GM04503 (cell line): ENCODE data around the gene DSC2.
"Not testable (repeated sequence)": the region's sequence is repeated elsewhere in the genome, so short reads cannot be mapped to it uniquely, and the experiment has no call there.

ENCODE experiments used
- DNase-seq: peaks from one replicate; pipeline ENCODE4 v3.0.0-alpha.2; 2012; ENCODE audit warnings: low read depth

DSC2 gene

DNA sequence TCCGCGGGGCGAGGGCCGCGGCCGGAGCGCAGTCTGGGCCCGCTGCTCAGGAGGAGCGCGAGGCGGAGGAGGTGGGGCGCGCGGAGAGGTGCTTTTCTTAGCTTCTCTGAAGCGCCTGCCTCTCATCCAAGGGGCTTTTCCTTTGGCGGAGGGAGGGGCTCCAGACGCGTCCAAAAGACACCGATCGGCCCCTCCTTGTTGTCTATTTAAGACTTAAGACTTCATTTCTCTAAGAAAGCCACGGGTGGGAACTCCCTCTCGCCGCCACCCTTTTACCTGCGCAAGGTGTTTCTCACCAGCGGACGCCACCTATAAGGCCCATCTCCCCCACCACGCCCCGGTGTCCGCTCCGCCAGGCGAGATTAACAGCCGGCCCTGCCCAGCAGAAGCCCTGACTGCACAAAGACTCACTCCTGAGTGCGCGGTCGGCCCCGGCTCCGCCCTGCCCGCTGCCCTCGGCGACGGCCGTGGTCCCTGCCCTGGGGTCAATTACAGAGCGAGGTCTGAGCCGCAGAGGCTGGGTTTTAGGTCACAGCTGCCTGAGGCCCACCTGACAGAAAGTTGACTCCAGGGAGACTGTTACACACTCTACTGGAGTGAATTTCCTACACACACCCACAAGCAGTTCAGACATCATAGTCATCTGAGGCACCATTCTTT, at the start of gene DSC2:
DSC2 (minus strand) TSS at position 397 of the 660 bp plus-strand sequence. CDS start 450 bp downstream, outside the sequence.
- DNase-seq: no peak

DNA sequence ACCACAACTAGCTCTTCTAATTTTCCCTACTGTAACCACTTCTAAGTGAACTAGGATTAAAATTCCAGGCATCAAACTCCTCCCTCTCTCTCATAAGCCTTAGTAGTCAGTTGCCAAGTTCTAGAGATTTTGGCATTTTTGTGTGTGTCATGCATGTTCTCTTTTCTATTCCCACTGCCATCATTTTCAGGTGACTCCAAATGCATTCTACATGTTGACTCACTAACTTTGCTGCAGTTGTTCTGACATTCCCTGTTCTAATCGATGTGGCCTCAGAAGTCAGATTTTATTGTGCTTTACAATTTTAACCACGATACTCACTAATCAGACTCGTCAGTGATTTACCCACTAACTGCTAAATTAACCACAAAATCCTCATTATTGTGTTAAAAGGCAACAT, 47.1 kb upstream of the DSC2 start:
- no peak for DNase-seq

DNA sequence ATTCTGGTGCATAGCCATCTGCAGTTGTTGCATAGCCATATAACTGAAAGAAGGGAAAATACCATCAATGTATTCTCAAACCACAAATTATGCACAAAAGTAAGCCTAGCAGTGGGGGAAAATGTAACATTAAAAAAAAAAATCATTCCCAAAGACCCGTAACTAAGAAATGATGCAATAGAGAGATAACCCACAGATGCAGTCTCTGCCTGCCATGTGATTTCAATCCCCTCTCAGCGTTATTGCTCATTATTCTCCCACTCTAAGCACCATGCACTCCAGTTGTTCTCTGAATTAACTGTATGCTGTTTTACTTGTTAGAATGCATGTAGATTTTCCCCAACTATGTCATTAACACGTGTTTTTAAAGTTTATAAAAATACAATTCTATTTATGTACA, 46.4 kb upstream of the DSC2 start:
- DNase-seq: no peak

DNA sequence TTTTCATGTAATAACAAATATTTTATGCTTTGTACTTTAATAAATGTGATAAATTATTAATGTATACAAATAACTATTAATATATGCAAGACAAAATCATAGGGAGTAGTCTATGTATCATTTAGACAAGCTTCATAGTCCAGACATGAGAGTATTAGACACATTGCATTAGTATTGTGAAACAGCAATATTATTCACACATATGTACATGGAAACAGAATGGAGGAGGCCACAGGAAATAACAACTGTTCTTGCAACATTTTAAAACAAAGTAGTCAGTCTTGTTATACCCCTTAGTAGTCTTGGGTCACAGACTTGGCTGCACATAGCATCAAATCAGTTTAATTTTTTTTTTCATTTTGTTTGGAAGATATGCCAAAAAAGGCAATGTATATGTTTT, 44.6 kb upstream of the DSC2 start:
- no peak for DNase-seq

DNA sequence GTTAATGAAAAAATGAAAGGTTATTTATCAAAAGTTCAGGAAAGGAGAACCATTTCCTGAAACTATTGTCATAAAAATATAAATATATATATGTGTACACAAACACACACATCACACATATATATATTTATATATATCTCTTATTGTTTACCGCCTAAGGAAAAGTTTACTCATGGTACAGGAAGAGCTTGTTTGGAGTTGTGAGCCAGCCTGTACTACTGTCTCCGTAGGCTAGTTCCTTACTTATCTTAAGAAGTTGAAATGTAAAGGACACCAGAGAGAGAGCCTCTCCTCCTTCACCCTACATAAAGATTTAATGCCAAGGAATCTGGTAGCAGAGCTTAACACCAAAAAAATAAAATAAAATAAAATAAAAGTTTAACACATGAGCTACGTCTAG, 40.8 kb upstream of the DSC2 start:
- no peak for DNase-seq

DNA sequence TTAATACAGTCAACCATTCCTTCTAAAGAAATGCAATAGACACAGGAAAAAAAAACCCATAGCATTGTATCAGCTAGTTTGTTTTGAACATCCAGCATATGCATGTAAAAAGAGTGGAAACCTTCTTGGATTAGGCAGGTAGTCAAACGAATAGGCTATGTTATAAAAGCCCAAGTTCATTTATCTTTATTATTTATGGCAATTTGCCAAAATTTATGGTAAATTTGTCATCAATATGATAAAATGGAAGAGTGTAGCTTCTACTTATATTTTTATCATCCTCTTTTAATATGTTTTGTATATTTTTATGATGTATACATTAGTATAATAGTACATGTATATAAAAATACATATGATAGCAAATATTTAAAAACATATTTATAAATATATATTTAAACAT, 36.5 kb upstream of the DSC2 start:
- no peak for DNase-seq

DNA sequence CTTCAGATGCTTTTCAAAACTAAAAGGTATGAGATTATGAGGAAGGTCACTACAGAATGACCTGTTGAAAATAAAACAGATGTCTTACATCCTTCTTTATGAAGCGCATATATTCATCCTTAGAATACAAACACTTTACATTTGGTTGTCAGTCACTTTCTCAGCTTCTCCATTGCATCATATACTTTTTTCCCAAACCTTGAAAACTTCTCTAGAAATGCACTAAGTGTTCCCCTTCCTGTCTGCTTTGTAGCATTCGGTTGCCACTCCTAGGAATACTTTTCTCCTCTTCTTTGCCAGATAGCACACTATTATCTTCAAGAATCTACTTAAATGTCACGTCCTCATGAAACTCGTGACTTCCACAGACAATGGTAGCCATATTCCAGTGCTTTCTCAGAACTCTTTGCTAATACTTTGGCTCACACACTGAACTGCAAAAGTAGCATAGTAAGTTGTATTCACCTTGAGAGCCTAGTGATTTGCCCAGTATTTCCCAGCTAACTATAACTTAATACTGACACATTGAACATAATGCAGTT, 32.8 kb upstream of the DSC2 start:
- no peak for DNase-seq

DNA sequence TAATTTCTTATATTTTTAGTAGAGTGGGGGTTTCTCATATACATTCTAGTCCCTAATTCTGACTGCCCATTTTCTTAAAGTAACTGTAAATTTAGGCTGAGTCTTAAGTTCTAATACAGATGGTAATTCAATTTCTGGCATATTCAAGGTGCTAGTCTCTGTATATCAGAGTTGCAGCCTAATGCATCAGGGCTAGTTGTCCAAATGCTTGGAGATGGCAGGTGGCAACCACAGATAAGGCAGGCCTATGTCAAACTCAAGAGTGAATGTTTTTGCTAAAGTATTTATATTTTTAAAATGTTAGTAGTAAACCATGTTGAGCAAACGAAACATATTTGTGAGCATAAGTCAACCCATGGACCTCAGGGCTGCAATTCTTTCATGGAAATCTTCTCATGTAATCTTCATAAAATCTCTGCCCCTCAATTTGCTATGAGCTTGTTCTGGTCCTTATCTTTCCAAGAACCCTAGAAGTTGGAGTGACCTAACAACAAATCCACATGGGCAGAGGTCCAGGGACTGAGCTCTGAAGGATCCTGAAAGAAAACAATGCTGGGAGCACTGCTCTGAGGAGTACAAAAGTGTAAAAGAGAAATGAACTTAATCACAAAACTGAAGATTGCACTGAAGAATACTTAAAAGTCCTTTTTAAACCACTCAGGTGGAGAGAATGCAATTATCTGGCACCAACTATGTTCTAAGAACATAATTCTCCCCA, 27.3 kb upstream of the DSC2 start:
- DNase-seq: no peak

DNA sequence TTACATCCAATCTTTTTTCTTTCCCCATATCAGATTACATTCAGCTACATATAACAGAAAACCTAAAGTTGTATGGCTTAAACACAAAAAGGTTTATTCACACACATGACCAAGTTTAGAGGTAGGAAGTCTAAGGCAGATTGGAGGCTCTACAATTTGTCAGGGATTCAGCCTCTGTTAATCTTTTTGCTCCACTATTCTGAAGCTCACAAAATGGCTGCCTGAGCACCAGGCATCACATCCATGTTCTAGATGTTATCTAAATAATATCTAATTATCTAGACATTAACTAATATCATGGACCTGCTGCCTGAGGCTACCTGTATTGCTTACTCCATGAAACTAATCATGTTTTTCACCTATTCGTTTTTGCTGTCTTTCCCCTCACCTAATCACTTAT, 23.7 kb upstream of the DSC2 start:
- no peak for DNase-seq

DNA sequence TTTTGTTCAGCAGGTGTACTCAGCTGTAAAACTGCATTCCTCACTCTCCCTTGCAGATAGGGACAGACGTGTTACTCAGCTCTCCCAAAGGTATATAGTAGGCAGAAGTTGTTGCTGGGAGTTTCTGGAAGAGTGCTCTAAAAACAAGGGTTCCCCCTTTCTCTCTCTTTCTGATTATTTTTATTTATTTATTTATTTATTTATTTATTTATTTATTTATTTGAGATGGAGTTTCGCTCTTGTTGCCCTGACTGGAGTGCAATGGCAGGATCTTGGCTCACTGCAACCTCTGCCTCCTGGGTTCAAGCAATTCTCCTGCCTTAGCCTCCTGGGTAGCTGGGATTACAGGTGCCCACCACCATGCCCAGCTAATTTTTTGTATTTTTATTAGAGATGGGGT, 20.9 kb upstream of the DSC2 start:
- DNase-seq: not testable (repeated sequence)

DNA sequence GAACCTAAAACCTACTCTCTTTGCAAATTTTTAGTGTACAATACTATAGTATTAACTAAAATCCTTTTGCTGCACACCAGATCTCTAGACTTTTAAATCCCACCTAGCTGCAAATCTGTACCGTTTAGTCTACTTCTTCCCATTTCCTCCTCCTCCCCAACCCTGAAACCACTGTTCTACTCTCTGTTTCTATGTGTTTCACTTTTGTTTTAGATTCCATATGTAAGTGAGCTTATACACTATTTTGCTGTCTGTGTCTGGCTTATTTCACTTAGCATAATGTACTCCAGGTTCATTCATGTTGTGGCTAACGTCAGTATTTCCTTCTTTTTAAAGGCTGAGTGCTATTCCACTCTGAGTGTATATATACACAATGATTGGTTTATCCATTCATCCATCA, 18.4 kb upstream of the DSC2 start:
- DNase-seq: no peak

DNA sequence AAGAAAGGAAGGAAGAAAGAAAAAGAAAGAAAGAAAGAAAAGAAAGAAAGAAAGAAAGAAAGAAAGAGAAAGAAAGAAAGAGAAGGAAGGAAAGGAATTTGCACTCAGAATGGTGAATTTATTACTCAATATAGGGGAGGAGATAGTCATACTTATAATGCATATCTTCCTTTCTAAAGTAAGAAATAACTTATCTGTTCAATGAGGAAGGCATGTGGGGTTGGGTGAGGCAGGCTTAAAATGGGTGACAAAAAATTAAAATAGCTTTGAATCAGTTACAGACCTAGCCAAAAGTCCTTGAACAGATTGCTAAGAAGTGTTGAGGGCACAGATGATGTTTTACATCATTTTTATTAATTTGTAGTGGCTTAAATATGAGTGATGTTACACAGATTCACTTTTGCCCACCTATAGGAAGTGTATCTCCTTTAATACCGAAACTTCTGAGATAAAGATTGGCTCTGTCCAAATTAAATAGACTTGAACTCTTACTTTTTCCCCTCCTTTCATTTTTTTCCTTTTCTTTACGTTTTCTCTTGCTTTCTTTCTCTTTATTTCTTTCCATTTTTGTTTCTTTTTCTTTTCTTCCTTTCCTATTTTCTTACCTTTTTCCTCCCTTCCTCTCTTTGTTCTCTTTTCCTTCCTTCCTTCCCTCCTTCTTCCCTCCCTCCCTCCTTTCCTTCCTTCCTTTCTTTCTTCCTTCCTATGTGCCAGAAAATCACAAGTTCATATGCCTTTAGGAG, 14.8 kb upstream of the DSC2 start:
- no peak for DNase-seq

DNA sequence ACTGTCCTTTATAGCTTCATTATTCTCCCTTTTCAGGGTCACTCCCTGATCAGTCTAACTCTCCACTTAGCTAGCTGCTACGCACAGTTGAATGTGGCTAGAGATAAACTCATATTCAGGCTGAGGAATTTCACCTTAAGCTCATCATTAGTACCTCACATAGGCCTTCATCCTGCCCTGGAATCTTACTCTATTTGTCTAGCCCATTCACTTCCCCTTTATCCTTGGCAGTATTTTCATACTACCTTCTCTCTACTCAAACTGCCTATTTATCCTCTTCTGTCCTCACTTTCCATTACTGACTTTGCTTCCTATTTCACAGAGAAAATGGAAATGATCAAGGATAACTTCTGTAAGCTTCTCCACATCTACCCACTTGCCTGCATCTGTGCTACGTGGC, 10.6 kb upstream of the DSC2 start:
- no peak for DNase-seq

DNA sequence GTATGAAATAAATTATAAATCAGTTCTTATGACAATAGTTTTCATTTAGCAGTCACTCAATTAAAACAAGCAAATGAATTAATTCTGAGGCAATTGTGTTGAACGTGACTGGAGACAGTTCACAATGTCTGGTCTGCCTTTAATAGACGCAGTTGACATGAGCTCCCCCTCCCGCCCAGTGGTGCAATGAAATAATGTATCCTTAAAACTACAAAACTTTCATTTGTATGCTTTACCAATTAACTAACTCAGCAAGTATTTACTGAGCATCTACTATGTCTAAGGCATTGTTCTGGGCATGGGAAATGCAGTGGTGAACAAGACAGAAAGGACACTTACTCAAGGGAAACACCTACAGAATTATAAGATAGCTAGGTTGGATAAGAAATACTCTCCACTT, 3.5 kb upstream of the DSC2 start:
- DNase-seq: no peak

DNA sequence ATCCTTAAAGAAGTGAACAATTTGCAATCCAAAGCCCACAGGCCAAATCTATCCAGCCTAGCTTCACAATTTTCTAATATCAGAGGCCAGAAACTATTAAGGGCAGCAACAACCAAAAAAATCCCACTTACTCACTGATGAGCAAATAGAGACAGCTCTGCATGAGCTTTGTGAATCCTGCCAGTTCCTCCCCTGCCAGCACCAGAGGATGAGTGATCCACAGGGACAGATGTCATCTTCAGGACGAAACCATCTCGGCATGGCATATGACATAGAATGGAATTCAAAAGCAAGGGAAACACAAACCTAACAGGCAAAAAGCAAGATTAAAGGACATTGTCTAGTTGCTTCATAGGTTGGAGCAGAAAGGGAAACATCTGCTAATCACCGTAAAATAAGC, 2.2 kb upstream of the DSC2 start:
- no peak for DNase-seq

DNA sequence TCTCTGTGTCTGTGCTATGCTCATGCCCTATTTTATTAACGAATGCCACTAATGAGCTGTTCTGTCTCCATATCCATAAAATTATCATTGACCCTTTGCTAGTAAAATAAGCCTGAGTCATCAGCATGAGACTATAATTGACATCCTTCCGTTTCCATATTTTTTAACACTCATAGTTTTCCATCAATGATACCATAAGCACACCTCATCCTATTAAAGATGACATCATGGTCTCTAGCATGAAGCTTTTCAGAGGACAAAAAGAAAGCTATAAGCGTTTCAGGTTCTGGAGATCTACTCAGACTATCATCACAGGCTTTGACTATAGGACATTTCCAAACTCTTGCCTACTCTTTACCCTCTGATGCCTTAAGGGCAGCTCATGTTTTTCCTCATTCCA, 1.2 kb upstream of the DSC2 start:
- no peak for DNase-seq

DNA sequence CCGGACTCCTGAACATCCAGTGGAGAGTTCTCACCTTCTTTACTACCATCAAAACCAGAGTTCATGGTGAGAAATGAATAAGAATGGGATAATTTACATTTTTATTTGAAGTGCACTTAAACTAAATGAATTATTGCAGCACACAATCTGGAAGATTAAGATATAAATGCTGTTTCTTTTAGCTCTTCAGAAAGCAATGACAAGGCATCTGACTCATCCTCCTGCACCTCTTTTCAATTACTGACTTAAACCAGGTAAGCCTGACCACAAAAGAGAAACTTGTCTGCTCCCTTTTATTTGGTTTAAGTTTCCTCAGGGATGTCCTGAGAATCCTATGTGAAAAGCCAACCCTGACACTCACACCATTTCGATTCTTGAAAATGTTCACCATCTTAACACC, 720 bp upstream of the DSC2 start:
- DNase-seq: no peak

DNA sequence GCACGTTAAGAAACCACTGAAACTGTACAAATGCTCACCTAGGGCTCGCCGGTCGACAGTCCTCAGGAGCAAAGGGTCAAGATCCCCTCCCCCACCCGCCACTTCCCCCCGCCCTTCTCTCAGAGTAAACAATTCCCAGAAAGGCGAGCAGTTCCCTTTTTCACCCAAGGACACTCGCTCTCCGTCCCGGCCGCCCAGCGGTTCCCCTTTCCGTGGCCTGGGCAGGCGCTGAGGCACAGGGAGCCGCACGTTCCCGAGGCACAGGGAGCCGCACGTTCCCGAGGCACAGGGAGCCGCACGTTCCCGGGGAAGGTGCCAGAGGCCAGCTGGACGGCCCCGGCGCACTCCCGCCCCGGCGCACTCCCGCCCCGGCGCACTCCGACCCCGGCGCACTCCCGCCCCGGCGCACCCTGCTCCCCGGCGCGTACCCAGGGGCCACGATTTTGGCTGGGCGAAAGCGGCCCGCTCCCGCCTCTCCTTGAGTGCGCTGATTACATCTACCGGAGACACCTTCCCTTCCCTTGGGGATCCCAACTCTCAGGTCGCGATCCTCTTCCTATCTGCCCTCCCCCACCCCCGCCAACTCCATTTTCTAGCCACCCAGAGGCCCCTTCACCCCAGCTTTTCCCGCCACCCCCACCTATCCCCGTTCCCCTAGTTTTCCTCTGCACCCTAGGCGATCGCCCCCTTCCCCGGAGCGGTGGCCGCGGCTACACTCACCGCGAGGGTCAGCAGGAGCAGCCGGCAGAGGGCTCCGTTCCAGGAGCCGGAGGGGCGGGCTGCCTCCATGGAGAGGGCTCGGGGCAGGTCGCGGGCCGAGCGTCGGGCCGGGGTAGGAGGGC, 817 bp downstream of the DSC2 start:
- no peak for DNase-seq

DNA sequence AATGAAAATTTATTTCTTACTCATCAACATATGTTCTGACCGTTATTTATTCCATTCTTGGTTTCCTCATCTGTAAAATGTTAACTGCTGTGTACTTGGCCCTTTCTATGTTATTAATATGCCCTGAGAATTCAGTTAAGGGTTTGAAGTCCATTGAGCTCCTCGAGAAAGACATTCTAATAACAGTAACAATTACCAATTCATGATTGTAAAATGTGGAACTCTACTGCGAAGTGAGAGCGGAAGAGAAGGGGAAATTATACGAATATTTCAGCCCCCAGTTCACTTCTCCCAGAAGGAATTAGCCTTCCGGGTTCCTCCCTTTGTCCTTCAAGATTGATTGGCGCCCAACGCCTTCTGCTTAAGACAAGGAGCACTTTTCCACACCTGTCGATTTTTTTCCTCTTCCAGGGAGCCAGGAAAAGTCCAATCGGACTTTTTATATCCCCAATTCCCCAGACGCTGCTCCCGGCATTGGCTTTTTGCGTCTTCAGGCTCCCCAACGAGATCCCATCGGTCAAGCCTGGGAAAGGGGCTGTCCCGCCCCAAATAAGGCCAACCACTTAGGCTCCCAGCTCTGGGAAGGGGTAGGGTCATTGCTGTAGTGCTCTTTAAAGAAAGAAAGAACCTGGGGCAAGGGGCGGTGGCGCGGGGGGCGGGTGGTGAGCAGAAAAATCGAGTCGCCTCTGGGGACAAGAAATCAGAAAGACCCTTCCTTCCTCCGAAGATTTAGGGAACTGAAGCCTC, 1.6 kb downstream of the DSC2 start:
- no peak for DNase-seq

DNA sequence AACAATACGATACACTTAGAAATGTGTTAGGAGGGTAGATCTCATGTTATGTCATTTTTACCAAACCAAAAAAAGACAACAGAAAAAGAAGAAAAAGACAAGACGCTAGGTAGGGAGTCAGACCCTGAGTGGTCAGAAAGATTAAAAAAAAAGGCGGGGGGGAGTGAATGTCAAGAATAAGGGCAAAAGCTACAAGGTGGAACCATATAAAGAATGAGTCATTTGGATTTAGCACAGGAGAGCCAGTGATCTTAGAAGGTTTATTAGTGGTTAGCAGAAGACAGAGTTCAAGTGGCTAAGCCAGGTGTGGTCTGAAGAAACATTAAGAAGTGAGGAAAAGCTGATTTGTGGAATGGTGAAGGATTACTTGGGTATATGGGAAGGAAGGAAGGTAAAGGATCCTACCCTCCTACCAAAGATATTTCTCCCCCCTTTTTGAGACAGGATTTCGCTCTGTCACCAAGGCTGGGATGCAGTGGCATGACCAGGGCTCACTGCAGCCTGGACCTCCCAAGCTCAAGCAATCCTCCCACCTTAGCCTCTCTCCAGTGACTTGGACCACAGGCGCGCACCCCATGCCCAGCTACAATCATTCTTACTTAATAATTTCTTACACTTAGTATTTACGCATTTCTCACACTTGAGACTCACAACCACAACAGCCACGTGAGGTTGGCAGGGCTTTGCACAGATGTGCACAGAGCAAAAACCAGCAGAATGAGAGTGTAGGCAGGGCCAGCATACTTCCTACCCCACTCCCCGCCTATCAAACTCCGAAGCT, 2.6 kb downstream of the DSC2 start:
- DNase-seq: no peak

DNA sequence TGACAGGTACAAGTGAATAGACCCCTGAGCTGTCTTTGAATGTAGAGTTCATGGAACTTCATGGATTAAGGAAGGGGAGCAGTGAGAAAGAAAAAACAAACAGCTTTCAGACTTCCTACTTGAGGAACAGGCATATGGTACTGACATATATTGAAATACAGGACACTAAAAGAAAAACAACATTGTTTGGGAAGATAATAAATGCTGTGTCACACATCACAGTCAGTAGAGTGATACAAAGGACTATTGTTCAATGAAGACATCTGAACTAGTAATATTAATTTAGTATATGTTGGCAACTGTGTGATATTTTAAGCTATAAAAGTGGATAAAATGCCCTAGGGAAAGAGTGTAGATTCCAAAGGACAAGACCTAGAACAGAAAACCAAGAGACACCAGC, 3.3 kb downstream of the DSC2 start:
- no peak for DNase-seq
